PC-9 (cell line): ENCODE measurements around the gene PEAK1. TPM values are rescaled to one million over a fixed set of nuclear protein-coding genes. Genes with fewer than 3 reads are reported as not detected.

Experiments
- BruUV-seq: library from RNA; stranded (reverse); fragments of 400-500 nt; replicated peaks from 2 replicates; lab custom pipeline; 2021; lab: Mats Ljungman, UMichigan
- CTCF ChIA-PET: fragments of 300-600 bp; sonication (Branson Sonifier 250); formaldehyde crosslinking; loops from one replicate; lab custom pipeline; 2022; ENCODE audit warnings: antibody characterized with exemption; lab: Charles Lee
- POLR2A ChIA-PET: fragments of 300-600 bp; sonication (Branson Sonifier 250); formaldehyde crosslinking; loops from one replicate; lab custom pipeline; 2022; ENCODE audit warnings: antibody characterized with exemption; ENCODE audit not compliant: unreplicated experiment; lab: Charles Lee
- DNase-seq, 2 experiments: peaks; one replicate each; pipeline versions ENCODE4 v3.0.0 to v3.0.0-alpha.2; 2015 to 2022; ENCODE audit warnings: mixed read lengths in 1 of 2
- H2AFZ ChIP-seq: fragments of 200-600 bp; sonication (generic); 2 replicates; pipeline ENCODE4 v1.8.1; 2017; ENCODE audit warnings: antibody characterized with exemption
- H3F3A ChIP-seq: fragments of 200-600 bp; sonication (generic); 2 replicates; pipeline ENCODE4 v1.8.1; 2017; ENCODE audit warnings: antibody characterized with exemption, mild to moderate bottlenecking, low read depth; ENCODE audit not compliant: insufficient read depth
- H3K27ac ChIP-seq: fragments of 200-600 bp; sonication (generic); 2 replicates; pipeline ENCODE4 v1.6.1; 2016; ENCODE audit warnings: mixed run types
- H3K27me3 ChIP-seq: fragments of 200-600 bp; sonication (generic); 2 replicates; pipeline ENCODE4 v1.6.1; 2016; ENCODE audit warnings: low read depth, mixed run types; ENCODE audit not compliant: insufficient read depth
- H3K36me3 ChIP-seq: fragments of 200-600 bp; sonication (generic); 2 replicates; pipeline ENCODE4 v1.6.1; 2016; ENCODE audit warnings: low read depth, mixed run types
- H3K4me1 ChIP-seq: fragments of 200-600 bp; sonication (generic); replicated peaks from 2 replicates; pipeline ENCODE4 v1.6.1; 2016; ENCODE audit warnings: mixed run types; ENCODE audit not compliant: insufficient read depth
- H3K4me2 ChIP-seq: fragments of 200-600 bp; sonication (generic); 2 replicates; pipeline ENCODE4 v1.6.1; 2017; ENCODE audit warnings: mixed run types
- H3K4me3 ChIP-seq: fragments of 200-600 bp; sonication (generic); 2 replicates; pipeline ENCODE4 v1.6.1; 2016; ENCODE audit warnings: mixed run types
- H3K79me2 ChIP-seq: fragments of 200-600 bp; sonication (generic); 2 replicates; pipeline ENCODE4 v1.6.1; 2017; ENCODE audit warnings: low read depth, mixed run types
- H3K9me2 ChIP-seq: fragments of 200-600 bp; sonication (generic); 2 replicates; pipeline ENCODE4 v1.8.1; 2017; ENCODE audit warnings: mild to moderate bottlenecking; ENCODE audit not compliant: insufficient read depth
- H3K9me3 ChIP-seq: fragments of 200-600 bp; sonication (generic); 2 replicates; pipeline ENCODE4 v1.8.1; 2016; ENCODE audit warnings: low read depth; ENCODE audit not compliant: insufficient read depth
- H4K20me1 ChIP-seq: fragments of 200-600 bp; sonication (generic); 2 replicates; pipeline ENCODE4 v1.8.1; 2017; ENCODE audit not compliant: insufficient read depth
- EZH2 ChIP-seq: fragments of 200-600 bp; sonication (generic); IDR thresholded peaks from 2 replicates; pipeline ENCODE4 v1.8.0; 2017; ENCODE audit warnings: antibody characterized with exemption, low read depth
- intact Hi-C: fragments of 100-400 bp; cut with micrococcal nuclease; formaldehyde crosslinking; loops from one replicate; pipeline ENCODE4 v1.10.0; 2022; ENCODE audit not compliant: unreplicated experiment
- total RNA-seq: library from RNA; stranded (reverse); gene quantifications from 2 replicates; pipeline ENCODE4 v1.2.3, GENCODE V29; 2021
- TF ChIP-seq, protein P1 (sequence below): fragments of 200-600 bp; sonication (generic); conservative IDR thresholded peaks from 2 replicates; pipeline ENCODE4 v1.6.1; 2017; ENCODE audit warnings: mixed run types, antibody characterized with exemption, mild to moderate bottlenecking, moderate library complexity

PEAK1 gene
- total RNA-seq, 1 experiment from 2014 or later, result 20.7 TPM

DNA sequence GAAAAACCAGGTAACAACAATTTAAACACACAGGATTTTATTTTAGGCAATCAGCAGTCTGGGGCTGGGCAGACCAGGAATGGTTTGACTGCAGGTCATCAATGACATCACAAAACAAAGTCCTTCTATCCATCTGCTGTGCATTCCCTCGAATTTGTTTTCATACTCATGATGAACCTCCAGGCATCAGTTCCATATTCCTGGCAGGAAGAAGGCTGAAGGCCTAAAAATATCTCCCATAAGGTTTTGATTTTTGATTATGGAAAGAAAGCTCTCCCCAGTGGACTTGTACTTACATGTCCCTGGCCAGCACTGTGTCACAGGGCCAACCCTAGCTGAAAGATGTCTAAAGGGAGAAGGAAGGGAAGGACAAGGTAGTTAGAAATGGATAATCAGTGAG lies 107.4 kb downstream of the PEAK1 start:
- intact Hi-C loops, result no loop called here
- no peaks in the 10 kb centered on the region for H3K4me1 ChIP-seq
- BruUV-seq, result no TSS peak
- CTCF ChIA-PET, result no interaction called here
- no peaks in the 10 kb centered on the region for H4K20me1 ChIP-seq
- H3K4me3 ChIP-seq, result no peak overlapping the region
- no peaks in the 10 kb centered on the region for H3K9me3 ChIP-seq
- POLR2A ChIA-PET, result no interaction called here
- H2AFZ ChIP-seq, result no peak overlapping the region
- no peak overlapping the region for H3K27ac ChIP-seq
- DNase-seq, result no peak
- no peaks in the 10 kb centered on the region for H3K27me3 ChIP-seq
- no peaks in the 10 kb centered on the region for H3K36me3 ChIP-seq
- no peaks in the 10 kb centered on the region for H3K79me2 ChIP-seq
- H3F3A ChIP-seq, result no peaks in the 10 kb centered on the region
- no peak for TF ChIP-seq EZH2
- TF ChIP-seq, protein P1, sequence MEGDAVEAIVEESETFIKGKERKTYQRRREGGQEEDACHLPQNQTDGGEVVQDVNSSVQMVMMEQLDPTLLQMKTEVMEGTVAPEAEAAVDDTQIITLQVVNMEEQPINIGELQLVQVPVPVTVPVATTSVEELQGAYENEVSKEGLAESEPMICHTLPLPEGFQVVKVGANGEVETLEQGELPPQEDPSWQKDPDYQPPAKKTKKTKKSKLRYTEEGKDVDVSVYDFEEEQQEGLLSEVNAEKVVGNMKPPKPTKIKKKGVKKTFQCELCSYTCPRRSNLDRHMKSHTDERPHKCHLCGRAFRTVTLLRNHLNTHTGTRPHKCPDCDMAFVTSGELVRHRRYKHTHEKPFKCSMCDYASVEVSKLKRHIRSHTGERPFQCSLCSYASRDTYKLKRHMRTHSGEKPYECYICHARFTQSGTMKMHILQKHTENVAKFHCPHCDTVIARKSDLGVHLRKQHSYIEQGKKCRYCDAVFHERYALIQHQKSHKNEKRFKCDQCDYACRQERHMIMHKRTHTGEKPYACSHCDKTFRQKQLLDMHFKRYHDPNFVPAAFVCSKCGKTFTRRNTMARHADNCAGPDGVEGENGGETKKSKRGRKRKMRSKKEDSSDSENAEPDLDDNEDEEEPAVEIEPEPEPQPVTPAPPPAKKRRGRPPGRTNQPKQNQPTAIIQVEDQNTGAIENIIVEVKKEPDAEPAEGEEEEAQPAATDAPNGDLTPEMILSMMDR, result no peak
- no peaks in the 10 kb centered on the region for H3K9me2 ChIP-seq
- H3K4me2 ChIP-seq, result no peak overlapping the region

- TF ChIP-seq EZH2, result no peak
- TF ChIP-seq, protein P1, result no peak
- Histone ChIP-seq H3K9me2 (no peaks in the 10 kb centered on the region), H3K79me2 (no peaks in the 10 kb centered on the region), H3K36me3 (no peaks in the 10 kb centered on the region), H3F3A (no peaks in the 10 kb centered on the region), H4K20me1 (no peaks in the 10 kb centered on the region), H3K4me2 (no peak overlapping the region), H2AFZ (no peak overlapping the region), H3K4me3 (no peak overlapping the region), H3K9me3 (no peaks in the 10 kb centered on the region), H3K27ac (no peak overlapping the region), H3K4me1 (no peaks in the 10 kb centered on the region), H3K27me3 (no peaks in the 10 kb centered on the region)
- no TSS peak for BruUV-seq
- no peak for DNase-seq
- intact Hi-C loops, result no loop called here
- ChIA-PET POLR2A (interaction anchor here (0.6 kb wide), 1 partner anchor 150 kb away, joined by 18 read pairs; no protein-coding TSS in a partner anchor), CTCF (no interaction called here)
These were observed 108.1 kb downstream of the PEAK1 start for GRCh38 chr15:77311618-77312398.

DNA sequence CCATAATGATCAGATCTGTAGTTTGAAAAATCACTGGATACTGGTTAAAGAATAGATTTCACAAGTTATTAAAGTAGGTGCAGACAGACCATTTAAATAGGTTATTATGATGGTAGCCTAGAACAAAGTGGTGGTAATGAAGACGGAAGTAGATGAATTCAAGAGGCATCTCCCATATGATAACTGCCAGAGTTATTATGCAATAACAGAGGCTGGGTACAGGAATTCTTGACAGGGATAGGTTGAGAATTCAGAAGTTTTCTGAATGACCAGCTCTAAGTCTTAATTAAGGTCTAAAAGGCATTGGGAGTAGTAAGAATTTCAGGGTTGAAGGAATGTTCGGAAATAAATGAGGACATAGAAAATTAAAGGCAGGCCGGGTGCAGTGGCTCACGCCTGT lies 108.9 kb downstream of the PEAK1 start:
- H3K36me3 ChIP-seq, result no peaks in the 10 kb centered on the region
- H3K4me3 ChIP-seq, result no peak overlapping the region
- H3K4me2 ChIP-seq, result no peak overlapping the region
- no peak overlapping the region for H2AFZ ChIP-seq
- ChIA-PET POLR2A (no interaction called here), CTCF (interaction anchor here (0.6 kb wide), 1 partner anchor 439 kb away, joined by 29 read pairs; no protein-coding TSS in a partner anchor)
- no peaks in the 10 kb centered on the region for H3K27me3 ChIP-seq
- intact Hi-C loops, result no loop called here
- no peaks in the 10 kb centered on the region for H3K4me1 ChIP-seq
- H3F3A ChIP-seq, result no peaks in the 10 kb centered on the region
- DNase-seq, result no peak
- no peaks in the 10 kb centered on the region for H3K9me3 ChIP-seq
- H3K79me2 ChIP-seq, result no peaks in the 10 kb centered on the region
- TF ChIP-seq EZH2, result no peak
- TF ChIP-seq, protein P1, result no peak
- no TSS peak for BruUV-seq
- no peak overlapping the region for H3K27ac ChIP-seq
- H4K20me1 ChIP-seq, result no peaks in the 10 kb centered on the region
- no peaks in the 10 kb centered on the region for H3K9me2 ChIP-seq
